Epidermal melanocyte (primary cell): Measurements from ENCODE around the gene C12orf50.
"Not testable (repeated sequence)": the region's sequence is repeated elsewhere in the genome, so short reads cannot be mapped to it uniquely, and the experiment has no call there.

Experiments
- DNase-seq: peaks from one replicate; pipeline ENCODE4 v3.0.0; 2011; ENCODE audit warnings: low spot score; ENCODE audit not compliant: insufficient read length

The C12orf50 gene

DNA sequence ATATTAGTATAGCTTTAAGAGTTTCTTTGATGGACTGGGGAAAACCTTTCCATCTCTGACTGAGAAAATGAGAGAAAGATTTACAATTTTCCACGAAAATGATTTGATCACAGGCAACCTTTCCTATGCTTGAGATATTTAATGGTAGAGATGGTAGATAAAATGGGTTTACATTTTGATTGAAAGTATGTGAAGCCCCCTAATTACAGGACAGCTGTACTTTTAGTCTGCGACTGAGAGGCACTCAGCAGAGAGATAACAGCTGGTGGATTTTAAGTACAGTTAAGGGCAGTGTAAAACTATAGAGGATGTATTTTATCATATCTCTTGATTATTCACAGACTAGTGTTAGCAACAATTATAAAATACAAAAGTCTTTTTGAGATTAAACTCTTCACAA is 40.7 kb downstream of the C12orf50 start:
- no peak for DNase-seq

DNA sequence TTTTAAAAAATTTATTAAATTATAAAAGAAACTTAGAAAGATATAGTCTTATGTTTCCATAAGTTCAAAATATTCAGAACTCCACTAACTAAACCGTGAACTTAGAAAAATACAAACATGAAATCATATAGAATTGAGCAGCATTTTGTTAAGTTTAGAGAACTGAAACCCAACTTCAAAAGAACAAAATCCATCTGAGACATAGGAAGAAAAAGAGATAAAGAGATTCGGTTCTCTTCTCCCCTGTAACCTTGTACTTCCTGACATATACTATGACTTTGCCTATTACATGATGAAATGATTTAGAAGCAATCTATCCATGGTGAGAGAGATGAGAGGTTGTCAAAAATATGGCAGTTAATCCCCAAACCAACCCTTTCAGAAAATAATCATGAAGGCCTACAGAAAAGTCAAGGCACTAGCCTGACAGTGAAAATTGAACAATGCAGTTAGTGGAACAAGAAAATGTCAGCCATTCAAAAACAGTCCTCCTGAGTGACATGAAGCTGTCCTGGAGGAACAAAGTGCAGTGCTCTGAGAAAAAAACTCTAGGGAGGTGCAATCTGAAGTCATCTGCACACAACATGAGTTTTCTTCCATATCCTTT is 44.0 kb downstream of the C12orf50 start:
- no peak for DNase-seq

DNA sequence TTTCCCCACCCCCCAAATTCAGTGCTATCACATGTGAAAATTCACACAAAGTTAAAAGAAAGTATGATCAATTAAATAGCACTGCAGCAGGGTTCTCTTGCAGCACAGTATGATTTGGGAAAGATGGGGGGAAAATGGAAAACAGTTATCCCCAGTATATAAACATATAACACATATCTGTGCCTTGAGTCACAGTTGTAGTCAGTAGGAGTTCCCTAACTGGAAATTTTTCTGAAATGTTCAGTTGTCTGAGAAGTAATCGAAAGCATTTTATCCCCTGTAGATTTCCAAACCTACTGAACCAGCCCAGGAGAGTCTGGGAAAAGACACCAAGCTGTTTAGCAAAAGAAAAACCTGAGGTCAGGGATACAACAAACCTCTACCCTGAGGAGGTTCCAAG is 47.0 kb downstream of the C12orf50 start:
- no peak for DNase-seq

DNA sequence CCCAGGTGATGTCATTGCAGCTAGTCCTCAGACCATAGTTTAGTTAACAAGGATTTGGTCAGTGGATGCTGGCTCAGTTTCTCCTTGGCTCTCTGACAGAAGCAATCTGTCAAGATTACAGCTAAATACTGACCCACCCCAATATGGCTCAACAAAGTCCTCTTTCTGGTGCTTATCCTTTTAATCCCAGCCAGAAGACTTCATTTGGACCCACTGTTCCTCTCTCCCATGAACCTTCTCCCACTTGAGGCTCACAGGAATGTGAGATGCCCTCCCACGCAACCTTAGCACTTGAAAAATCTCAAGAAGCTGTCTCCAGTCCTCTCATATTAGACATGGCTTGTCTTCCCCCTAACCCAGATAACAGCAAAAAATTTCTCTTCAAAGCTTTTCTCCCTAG is 47.7 kb downstream of the C12orf50 start:
- no peak for DNase-seq

DNA sequence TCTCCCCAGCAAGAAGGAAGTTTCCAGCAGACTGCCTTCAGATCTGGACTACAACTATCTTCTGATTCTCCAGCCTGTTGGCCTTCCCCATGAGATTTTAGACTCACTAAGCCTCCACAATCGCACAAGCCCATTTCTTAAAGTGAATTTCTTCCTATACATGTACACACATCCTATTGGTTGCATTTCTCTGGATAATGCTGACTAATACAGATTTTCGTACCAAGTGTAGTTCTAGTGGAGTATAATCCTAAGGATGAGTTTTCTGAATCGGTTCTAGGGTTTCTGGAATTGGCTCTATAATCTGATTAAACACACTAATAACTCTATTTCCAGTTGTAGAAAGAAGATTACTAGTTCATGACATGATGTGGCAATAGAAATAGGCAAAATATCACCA is 53.3 kb downstream of the C12orf50 start:
- no peak for DNase-seq

DNA sequence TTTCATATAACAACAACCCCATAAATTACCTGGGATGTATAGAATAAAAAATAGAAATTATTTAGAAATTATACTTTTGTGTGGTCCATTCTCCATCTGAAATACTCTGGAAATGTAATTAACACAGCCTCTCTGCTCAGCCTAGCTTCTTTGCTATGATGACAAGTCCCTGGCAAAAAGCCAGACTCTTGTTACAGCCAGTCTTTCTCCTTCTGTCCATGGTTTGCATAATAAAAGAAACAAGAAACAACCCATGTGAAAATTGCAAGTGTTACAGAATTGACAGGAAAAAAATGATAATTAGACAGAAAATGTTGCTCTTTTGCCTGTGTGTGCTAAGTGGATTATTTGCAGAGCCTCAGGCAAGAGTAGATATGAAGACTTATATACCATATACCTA is 61.3 kb downstream of the C12orf50 start:
- no peak for DNase-seq

DNA sequence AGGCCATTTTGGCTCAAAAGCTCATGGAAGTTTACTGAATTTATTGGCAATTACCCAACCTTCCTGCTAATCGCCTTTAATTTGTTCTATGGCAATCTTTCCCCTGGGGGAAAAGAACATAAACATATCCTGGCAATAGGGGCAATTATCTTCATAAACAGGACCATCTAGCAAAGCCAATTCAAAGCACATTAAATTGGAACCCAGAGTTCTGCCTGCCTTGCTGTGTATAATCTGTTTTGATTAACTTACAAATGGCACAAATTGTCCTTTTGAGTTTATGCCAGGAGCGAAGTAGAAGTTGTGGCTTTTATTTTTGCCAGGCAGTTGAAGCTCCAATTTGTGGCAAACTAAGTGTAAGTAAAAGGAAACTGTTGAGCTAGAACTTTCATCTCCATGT is 68.6 kb downstream of the C12orf50 start:
- no peak for DNase-seq

DNA sequence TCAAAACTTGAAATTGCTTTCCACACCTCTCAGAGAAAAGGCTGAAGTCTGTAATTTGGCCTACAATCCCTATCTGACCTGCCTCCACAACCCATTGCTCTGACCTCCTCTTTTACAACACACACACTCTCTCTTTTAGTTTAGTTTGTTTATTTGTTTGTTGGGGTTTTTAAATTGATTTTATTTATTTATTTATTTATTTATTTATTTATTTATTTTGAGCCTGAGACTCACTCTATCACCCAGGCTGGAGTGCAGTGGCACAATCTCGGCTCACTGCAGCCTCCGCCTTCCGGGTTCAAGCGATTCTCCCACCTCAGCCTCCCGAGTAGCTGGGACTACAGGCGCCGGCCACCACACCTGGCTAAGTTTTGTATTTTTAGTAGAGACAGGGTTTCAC is 75.2 kb downstream of the C12orf50 start:
- DNase-seq = not testable (repeated sequence)

DNA sequence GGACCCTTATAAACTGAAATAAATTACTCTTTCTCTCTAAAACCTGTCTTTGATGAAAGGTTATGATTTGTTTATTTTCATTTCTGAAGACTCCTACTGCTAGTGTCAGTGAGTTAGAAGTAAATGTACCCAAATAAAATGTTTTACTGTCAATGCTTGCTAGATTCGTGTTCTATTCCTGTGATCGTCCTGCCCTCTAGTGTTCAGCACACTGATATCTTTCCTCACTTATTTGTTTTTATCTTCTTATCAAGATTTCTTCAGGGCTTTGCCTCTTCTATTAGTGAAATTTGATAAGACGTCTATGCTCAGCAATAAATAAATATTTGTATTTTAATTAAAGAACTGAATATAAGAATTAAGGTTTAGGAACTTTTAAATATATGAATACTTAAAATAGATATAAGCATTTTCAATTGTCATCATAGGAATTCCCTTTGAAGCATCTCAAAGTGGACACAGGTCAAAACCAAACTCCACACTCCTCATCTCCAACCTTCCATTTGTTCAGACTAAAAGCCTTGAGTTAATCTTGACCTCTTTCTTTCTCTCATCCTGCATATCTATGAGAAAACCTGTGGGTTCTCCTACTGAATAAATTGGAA is 75.8 kb downstream of the C12orf50 start:
- peak; percentile 36 for DNase-seq

DNA sequence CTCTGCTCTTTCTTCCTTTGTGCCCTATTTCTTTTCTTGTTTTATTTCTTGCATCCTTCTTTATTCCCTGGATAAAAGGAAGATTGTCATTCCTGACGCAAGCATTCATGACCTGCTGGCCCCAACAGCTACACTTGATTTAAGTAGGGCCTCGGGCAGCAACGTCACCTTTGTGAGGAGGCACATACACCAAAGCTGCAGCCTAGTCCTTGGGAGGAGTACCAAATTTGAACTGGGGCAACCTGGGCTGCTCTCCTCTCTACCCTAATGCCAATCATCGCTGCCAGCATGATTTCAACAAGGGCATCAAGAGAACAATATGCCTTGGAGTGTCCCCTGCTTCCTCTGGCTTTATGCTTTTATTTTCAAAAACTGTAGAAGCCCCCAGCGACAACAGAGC is 76.4 kb downstream of the C12orf50 start:
- DNase-seq = no peak

DNA sequence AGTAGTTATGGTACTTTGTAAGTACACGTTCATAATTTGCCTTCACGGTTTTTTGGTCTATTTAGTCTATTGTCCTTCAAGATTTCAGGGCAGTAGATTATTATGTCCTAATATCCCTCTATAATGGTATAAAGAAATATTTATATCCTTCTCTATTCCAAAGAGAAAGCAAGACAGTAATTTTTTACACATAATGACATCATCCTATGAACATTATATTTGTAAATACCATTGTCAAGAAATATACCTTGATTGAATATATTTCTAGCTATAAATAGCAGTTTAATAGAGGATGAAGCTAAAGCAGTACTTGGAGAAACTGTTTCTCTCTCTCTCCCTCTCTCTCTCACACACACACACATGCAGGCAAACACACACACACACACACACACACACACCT is 77.0 kb downstream of the C12orf50 start:
- no peak for DNase-seq

DNA sequence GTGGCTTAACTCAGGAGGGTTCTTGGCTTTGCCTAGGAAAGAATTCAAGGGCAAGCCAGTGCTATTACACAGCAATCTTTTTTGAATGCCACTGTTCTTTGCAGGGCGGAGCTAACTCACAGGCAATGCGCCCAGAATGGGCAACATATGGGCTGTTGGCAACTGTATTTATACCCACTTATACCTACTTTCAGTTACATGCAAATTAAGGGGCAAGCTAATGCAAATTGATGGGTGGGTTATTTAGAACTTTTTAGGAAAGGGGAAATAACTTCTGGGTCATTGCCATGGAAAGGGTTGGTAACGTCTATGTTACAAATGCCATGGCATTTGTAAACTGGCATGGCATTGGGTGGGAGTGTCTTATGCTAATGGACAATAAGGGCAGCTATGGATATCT is 85.4 kb downstream of the C12orf50 start:
- DNase-seq = no peak

DNA sequence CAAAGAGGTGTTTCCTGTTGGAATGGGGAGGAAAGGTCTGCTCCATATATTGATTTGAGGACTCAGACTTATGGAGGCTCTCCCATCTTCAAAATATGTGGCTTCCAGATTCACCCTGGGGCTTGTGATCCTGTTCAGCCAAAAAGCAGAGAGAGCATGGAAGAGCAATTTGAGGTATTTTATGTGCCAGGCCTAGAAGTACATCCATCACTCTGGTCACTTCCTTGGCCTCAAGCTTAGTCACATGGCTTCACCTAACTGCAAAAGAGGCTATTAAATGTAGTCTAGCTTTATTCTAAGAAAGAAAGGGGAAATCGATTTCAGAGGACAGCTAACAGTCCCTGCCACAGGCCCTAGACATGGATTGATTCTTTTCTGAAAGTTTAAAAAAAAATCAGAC is 86.2 kb downstream of the C12orf50 start:
- no peak for DNase-seq

DNA sequence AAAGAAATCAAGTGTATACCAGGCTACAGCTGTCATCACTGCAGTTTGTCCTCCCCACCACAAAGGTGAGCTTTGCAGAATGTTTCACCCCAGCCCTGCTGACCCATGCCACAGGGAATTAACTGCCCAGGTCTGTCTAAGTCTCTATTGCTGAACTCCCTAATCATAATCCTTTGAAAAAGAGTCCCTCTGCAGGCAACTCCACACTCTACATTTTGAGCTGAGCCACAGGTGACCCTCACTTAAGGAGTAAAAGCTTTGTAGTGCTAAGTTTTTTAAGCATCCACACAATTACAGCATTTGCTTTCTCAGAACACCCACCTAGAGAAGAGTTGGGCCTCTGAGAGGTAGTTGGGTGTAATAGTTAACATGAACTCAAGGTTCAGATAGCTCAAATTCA is 90.0 kb downstream of the C12orf50 start:
- DNase-seq = no peak

DNA sequence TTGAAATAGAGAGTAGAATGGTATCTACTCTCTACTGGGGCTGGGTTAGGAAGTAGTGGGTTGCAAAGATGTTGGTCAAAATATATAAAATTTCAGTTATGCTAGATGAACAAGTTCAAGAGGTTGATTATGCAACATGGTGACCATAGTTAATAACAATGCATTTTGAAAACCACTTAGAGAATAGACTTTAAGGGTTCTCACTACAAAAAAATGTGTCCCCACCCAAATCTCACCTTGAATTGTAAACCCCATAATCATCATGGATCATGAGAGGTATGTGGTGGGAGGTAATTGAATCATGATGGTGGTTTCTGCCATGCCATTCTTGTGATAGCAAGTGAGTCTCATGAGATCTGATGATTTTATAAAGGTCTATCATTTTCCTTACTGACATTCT is 94.0 kb downstream of the C12orf50 start:
- no peak for DNase-seq

DNA sequence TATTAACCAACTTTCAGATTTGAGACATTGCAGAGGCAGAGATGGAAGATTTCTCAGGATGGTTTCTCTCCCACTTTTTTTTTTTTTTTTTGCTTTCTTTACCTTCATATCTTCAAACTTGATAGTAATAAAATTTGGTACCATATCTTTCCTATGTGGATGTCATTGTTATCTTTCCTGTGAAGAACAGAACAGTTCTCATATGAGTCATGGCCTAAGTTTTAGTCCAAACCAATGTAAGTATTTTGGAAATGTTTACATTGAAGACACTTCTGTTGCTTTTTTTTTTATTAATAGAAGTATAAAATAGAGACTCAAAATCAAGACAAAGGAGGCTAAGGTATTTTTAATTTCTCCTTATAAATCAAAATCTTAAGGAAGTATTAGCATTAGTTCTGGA is 95.2 kb downstream of the C12orf50 start:
- DNase-seq = no peak

DNA sequence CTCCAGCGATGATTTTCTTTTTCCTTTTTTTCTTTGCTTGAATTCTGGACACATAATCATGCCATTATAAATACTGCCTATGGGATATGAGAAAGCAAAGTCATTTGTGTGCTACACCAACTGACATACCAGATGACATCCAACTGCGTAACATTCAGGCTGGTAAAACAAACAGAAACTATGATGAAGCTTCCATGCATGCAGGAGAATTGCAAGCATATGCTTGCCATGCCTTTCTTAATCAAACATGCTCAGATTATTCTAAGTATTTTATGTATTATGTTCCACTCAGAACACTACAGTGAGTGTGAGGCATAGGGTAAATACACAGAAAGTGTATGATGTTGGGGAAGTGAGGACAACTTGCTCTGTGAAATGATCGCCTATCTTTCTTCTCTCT is 97.4 kb downstream of the C12orf50 start:
- DNase-seq = no peak

DNA sequence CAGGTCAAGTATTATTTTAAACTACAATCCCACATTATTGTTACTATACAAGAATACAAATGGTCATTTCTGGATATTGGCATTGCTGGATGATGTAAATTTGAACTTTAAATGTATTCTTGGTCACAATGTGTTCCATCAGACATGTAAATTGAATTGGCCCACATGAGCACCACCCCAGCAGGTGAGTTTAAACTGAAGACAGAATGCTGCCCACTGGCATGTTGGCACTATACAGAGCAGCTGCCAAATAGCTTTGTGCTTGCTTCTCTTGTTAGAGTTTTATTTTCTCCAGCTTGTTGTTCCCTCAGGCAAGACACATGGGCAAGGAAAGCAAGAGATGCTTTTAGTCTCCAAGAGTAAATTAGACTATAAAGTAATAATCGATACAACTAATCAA is 98.6 kb downstream of the C12orf50 start:
- no peak for DNase-seq
